BLaER1 treated with 17β-estradiol and CSF1 and Interleukin-3, amounts not matched to agents 10 nM and 100 nM (cell line): Measurements from ENCODE around the gene TNKS1BP1.

ENCODE experiments used
- H3K27ac ChIP-seq, 11 experiments: shearing (Covaris generic); formaldehyde crosslinking; 2 replicates each; pipeline ENCODE4 v1.8.1; 2022
- H3K27me3 ChIP-seq, 11 experiments: shearing (Covaris generic); formaldehyde crosslinking; 2 replicates each; pipeline ENCODE4 v1.8.1; 2022
- H3K36me3 ChIP-seq, 11 experiments: shearing (Covaris generic); formaldehyde crosslinking; 2 replicates each; pipeline ENCODE4 v1.8.1; 2022
- H3K4me1 ChIP-seq, 10 experiments: shearing (Covaris generic); formaldehyde crosslinking; 2 replicates each; pipeline ENCODE4 v1.8.1; 2022
- H3K4me2 ChIP-seq, 11 experiments: shearing (Covaris generic); formaldehyde crosslinking; 2 replicates each; pipeline ENCODE4 v1.8.1; 2022
- H3K4me3 ChIP-seq, 10 experiments: shearing (Covaris generic); formaldehyde crosslinking; 2 replicates each; pipeline ENCODE4 v1.8.1; 2022
- H3K9ac ChIP-seq, 11 experiments: shearing (Covaris generic); formaldehyde crosslinking; 2 replicates each; pipeline ENCODE4 v1.8.1; 2022
- H3K9me3 ChIP-seq, 11 experiments: shearing (Covaris generic); formaldehyde crosslinking; replicated peaks in 1 of 11; 2 replicates each; pipeline ENCODE4 v1.8.1; 2022
- H4K20me1 ChIP-seq, 11 experiments: shearing (Covaris generic); formaldehyde crosslinking; 2 replicates each; pipeline ENCODE4 v1.8.1; 2022
- Cebpa-rat ChIP-seq, 11 experiments: shearing (Covaris generic); IDR thresholded peaks; 2 replicates each; pipeline ENCODE4 v1.8.1; 2022

Gene TNKS1BP1

DNA sequence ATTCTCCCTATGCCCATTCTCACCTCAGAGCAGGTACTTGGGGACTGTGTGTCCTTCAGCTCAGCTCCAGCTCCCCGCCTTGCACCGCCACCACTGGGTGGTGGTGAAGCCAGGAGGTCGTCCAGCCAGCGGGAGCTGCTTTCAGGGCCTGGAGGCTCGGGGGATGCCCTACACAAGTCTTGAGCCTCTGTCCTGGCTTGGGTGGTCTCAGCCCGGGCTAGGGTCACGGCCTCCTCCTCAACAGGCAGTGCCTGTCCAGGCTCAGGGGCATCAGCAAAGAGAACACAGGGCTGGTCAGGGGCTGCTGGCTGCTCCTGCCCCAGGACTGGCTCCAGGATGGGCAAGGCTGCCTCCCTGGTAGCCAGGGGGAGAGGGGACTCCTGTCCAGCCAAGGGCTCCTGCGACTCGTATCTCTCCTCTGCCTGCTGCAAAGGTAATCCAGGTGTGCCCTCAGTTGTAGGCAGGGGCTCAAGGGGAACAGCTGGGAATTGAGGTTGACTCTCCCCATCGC lies 12.2 kb downstream of the TNKS1BP1 start:
- H3K36me3 ChIP-seq: peaks cover 49 to 81% (median 66%) of the 10 kb centered on the region in 11 experiments
- H3K9me3 ChIP-seq: no peaks in the 10 kb centered on the region
- H4K20me1 ChIP-seq: peaks cover 0 to 49% (median 0%) of the 10 kb centered on the region in 11 experiments; a peak in 6 of 22 replicates
- peak overlapping the region in 6 of 11 experiments; percentile 62 to 75 (median 72); a peak in 10 of 22 replicates for H3K9ac ChIP-seq
- peak overlapping the region in 9 of 11 experiments; percentile 71 to 86 (median 79); a peak in 17 of 22 replicates for H3K27ac ChIP-seq
- H3K27me3 ChIP-seq: no peaks in the 10 kb centered on the region
- H3K4me3 ChIP-seq: no peak overlapping the region
- H3K4me1 ChIP-seq: peaks cover 38 to 83% (median 54%) of the 10 kb centered on the region in 10 experiments
- H3K4me2 ChIP-seq: peak overlapping the region in 8 of 11 experiments; percentile 77 to 95 (median 91); a peak in 12 of 22 replicates
- no peak for TF ChIP-seq Cebpa-rat (IDR thresholded peaks at IDR 0.05)

DNA sequence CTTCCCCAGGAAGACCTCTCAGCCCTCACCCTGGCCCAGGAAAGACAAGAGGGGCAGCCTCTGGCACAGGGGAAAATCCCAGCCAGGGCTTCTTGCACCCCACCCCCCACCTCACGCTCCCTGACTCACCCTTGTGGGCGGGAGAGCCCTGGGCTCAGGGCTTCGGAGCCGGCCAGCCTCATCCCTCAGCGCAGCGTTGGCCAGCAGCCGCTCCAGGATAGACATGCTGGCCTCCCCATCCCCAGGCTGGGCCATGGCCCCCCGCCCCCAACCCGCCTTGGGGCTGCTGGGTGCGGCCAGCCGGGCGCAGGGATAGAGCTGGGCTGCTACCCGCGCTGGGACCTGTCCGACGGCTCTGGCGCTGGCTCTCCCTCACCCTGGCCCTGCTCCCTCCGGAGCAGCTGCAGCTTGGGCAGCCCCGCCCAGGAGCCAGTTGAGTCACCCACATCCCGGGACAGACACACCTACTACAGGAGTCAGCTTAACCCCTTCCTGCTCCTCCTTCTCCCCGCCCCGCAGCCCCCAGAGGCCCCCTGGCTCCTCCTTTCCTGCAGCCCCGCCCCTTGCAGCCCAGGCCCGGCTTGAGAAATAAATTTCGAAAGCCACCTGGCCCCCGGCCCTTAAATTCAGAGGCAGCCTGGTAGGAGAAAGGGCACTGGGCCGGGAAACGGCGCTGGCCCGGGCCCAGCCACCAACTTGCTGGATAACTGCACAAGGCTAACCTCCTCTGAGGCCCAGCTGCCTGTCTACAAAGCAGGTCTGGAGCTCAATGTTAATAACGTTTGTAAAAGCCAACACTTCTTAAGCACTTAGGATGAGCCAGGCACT lies 13.4 kb downstream of the TNKS1BP1 start:
- peak overlapping the region; percentile 44 to 75 (median 71); a peak in 21 of 22 replicates for H3K9ac ChIP-seq
- H3K4me1 ChIP-seq: peaks cover 48 to 89% (median 66%) of the 10 kb centered on the region in 10 experiments
- peak overlapping the region; percentile 77 to 95 (median 91) for H3K4me2 ChIP-seq

DNA sequence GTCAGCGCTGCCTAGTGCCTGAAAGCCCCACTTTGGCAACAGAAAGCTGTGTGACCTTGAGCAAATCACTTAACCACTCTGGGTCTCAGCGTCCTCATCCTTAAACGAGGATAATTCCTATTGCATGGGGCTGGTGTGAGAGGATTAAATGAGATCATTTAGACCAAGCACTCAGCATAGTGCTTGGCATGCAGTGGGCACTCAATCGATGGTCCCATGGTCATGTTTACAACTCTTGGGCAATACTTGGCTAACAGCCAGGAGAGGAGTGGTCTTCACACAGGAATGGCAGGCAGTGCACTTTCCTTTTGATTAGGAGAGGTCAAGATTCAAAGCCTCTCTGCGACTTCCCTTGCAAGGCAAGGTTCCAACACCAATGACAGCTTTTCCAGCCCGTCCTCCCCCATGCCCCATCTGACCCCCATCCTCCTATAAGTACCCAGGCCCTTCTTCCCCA lies 14.1 kb downstream of the TNKS1BP1 start:
- peaks cover 0 to 51% (median 0%) of the 10 kb centered on the region in 11 experiments; a peak in 6 of 22 replicates for H4K20me1 ChIP-seq
- H3K27me3 ChIP-seq: no peaks in the 10 kb centered on the region
- peak overlapping the region; percentile 28 to 71 (median 56); a peak in 19 of 20 replicates for H3K4me3 ChIP-seq
- peaks cover 48 to 89% (median 66%) of the 10 kb centered on the region in 10 experiments for H3K4me1 ChIP-seq
- peak in 1 of 11 experiments; percentile 45; a peak in 2 of 22 replicates for TF ChIP-seq Cebpa-rat (IDR thresholded peaks at IDR 0.05)
- peak overlapping the region in 10 of 11 experiments; percentile 43 to 83 (median 72); a peak in 19 of 22 replicates for H3K27ac ChIP-seq
- H3K36me3 ChIP-seq: peaks cover 31 to 63% (median 49%) of the 10 kb centered on the region in 11 experiments; a peak in 21 of 22 replicates
- no peaks in the 10 kb centered on the region for H3K9me3 ChIP-seq
- peak overlapping the region; percentile 77 to 95 (median 91) for H3K4me2 ChIP-seq
- peak overlapping the region; percentile 44 to 75 (median 71); a peak in 21 of 22 replicates for H3K9ac ChIP-seq

More for the DNA sequence above, 13.4 kb downstream of the TNKS1BP1 start:
- Histone ChIP-seq H4K20me1 (peaks cover 0 to 52% (median 0%) of the 10 kb centered on the region in 11 experiments; a peak in 6 of 22 replicates), H3K9me3 (no peaks in the 10 kb centered on the region), H3K27ac (peak overlapping the region in 10 of 11 experiments; percentile 43 to 86 (median 78); a peak in 19 of 22 replicates), H3K36me3 (peaks cover 37 to 69% (median 53%) of the 10 kb centered on the region in 11 experiments), H3K27me3 (no peaks in the 10 kb centered on the region), H3K4me3 (peak overlapping the region; percentile 28 to 71 (median 56); a peak in 19 of 20 replicates)
- TF ChIP-seq Cebpa-rat (IDR thresholded peaks at IDR 0.05): peak in 2 of 11 experiments; percentile 33 to 67; a peak in 2 of 22 replicates

DNA sequence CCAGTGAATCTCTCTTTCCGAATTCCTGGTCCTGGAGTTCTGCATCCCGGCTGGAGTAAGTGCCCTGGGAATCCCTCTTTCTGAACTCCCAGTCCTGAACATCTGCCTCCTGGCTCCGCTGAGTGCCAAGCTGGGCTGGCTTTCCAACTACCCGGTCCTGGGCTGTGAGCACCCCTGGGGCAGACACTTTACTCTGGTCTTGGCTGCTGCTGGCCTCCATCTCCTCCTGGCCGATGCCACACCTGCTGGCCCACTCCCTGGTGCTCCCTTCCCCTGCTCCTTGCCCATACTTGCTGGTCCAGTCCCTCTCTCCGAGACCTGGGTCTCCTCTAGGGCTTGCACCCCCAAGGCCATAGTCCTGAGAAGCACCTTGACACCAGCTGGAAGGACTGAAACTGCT lies 14.7 kb downstream of the TNKS1BP1 start:
- H4K20me1 ChIP-seq: peaks cover 0 to 55% (median 0%) of the 10 kb centered on the region in 11 experiments; a peak in 5 of 22 replicates
- TF ChIP-seq Cebpa-rat (IDR thresholded peaks at IDR 0.05): no peak
- peaks cover 28 to 63% (median 47%) of the 10 kb centered on the region in 11 experiments; a peak in 21 of 22 replicates for H3K36me3 ChIP-seq
- H3K9ac ChIP-seq: peak overlapping the region in 6 of 11 experiments; percentile 2 to 75 (median 71); a peak in 7 of 22 replicates
- H3K27ac ChIP-seq: peak overlapping the region in 8 of 11 experiments; percentile 10 to 83 (median 73); a peak in 10 of 22 replicates
- H3K4me1 ChIP-seq: peaks cover 46 to 89% (median 62%) of the 10 kb centered on the region in 10 experiments
- H3K9me3 ChIP-seq: no peaks in the 10 kb centered on the region
- H3K4me3 ChIP-seq: peak overlapping the region in 3 of 10 experiments; percentile 53 to 62 (median 57); a peak in 5 of 20 replicates
- no peaks in the 10 kb centered on the region for H3K27me3 ChIP-seq
- H3K4me2 ChIP-seq: peak overlapping the region in 10 of 11 experiments; percentile 77 to 95 (median 92); a peak in 17 of 22 replicates

DNA sequence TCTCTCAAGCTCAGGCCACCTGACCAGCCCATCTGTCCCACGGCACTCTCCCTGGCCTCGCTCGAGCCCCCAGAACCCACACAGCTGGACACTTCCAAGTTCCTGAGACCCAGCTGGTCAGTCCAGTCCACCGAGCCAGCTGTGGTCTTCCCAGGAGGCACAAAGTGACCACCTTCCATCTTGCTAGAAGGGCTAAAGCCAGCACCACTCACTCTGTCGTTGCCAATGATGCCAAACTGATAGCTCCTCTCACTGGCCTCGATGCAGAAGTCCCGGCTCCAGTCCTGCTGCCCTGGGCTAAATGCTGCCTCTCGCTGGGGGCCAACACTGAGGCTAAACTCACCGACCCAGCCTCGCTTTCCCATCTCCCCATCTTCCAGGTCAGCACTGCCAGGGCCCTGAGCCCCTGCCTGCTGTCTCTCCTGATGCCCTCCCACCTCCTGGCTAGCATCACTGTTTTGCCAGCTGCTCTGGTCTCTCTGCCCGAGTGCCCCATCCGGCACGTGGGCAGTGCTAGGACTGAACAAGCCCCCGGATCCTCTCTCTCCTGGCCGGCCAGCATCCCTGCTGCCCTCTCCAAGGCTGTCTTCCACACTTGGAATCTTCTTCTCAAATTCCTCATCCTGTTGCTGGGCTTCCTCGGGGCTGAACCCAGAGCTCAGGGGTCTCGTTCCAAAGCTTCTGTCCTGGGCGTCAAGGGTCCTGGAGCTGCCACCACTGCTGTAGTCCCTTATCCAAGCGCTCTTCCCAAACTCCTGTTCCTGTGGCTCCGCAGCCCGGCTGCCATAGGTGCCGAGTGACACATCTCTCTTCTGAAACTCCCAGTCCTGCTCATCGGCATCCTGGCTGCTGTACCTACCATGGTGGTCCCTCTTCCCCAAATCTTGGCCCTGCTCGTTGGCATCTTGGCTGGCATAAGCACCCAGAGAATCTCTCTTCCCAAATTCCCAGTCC lies 15.4 kb downstream of the TNKS1BP1 start:
- Histone ChIP-seq H3K9me3 (no peaks in the 10 kb centered on the region), H3K36me3 (peaks cover 21 to 57% (median 40%) of the 10 kb centered on the region in 11 experiments; a peak in 21 of 22 replicates)

DNA sequence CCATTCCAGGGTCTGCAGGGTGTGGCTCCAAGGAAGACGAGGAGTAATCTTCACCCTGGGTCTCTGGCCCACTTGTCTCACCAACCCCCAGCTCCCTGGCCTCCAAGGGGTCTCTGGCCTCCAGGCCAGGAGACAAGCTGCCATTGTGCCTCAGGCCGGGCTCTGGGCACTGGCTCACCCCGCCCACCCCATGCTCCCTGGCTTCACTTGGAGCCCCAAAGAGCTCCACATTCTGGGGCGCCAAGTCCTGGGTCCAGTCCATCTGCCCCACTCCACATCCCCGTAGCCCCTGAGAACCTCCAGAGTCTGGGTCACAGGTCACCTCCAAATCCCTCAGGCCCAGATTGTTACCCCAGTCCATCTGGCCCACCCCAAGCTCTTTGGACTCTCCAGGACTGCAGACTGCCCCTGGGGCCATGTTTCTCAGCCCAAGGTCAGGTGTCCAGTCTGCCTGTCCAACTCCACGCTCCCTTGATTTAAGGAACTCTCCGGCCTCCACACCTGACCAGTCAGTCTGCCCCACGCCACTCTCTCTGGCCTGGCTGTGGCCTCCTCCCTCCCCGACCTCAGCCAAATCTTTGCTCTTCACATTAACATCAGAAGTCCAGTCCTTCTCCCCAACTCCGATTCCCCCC lies 16.2 kb downstream of the TNKS1BP1 start:
- H3K27me3 ChIP-seq: no peaks in the 10 kb centered on the region
- peak overlapping the region in 6 of 11 experiments; percentile 27 to 91 (median 83); a peak in 8 of 22 replicates for H3K4me2 ChIP-seq
- peaks cover 0 to 53% (median 0%) of the 10 kb centered on the region in 11 experiments; a peak in 8 of 22 replicates for H4K20me1 ChIP-seq

More for the DNA sequence above, 15.4 kb downstream of the TNKS1BP1 start:
- Histone ChIP-seq H3K9ac (peak overlapping the region in 1 of 11 experiments; percentile 74; a peak in 1 of 22 replicates), H3K27me3 (no peaks in the 10 kb centered on the region), H3K4me1 (peaks cover 46 to 89% (median 62%) of the 10 kb centered on the region in 10 experiments), H3K27ac (peak overlapping the region in 5 of 11 experiments; percentile 71 to 83 (median 79); a peak in 5 of 22 replicates), H3K4me3 (no peak overlapping the region), H3K4me2 (peak overlapping the region in 5 of 11 experiments; percentile 77 to 95 (median 91); a peak in 7 of 22 replicates), H4K20me1 (peaks cover 0 to 54% (median 0%) of the 10 kb centered on the region in 11 experiments; a peak in 8 of 22 replicates)
- TF ChIP-seq Cebpa-rat (IDR thresholded peaks at IDR 0.05): no peak

More for the DNA sequence above, 16.2 kb downstream of the TNKS1BP1 start:
- Histone ChIP-seq H3K27ac (peak overlapping the region in 3 of 11 experiments; percentile 14 to 83 (median 18); a peak in 3 of 22 replicates), H3K4me3 (no peak overlapping the region), H3K9me3 (no peaks in the 10 kb centered on the region), H3K36me3 (peaks cover 13 to 48% (median 34%) of the 10 kb centered on the region in 11 experiments; a peak in 21 of 22 replicates), H3K9ac (no peak overlapping the region; a peak in 1 of 22 replicates), H3K4me1 (peaks cover 46 to 96% (median 66%) of the 10 kb centered on the region in 10 experiments)
- TF ChIP-seq Cebpa-rat (IDR thresholded peaks at IDR 0.05): no peak
